NCI-H2196 treated with DMSO at 0.1 percent for 48 hours (cell line): ENCODE data around the gene SPAG16.

Source experiments
- DNase-seq: peaks from one replicate; lab custom pipeline; 2025; ENCODE audit not compliant: unreplicated experiment; lab: John Stamatoyannopoulos, UW

Gene SPAG16

DNA sequence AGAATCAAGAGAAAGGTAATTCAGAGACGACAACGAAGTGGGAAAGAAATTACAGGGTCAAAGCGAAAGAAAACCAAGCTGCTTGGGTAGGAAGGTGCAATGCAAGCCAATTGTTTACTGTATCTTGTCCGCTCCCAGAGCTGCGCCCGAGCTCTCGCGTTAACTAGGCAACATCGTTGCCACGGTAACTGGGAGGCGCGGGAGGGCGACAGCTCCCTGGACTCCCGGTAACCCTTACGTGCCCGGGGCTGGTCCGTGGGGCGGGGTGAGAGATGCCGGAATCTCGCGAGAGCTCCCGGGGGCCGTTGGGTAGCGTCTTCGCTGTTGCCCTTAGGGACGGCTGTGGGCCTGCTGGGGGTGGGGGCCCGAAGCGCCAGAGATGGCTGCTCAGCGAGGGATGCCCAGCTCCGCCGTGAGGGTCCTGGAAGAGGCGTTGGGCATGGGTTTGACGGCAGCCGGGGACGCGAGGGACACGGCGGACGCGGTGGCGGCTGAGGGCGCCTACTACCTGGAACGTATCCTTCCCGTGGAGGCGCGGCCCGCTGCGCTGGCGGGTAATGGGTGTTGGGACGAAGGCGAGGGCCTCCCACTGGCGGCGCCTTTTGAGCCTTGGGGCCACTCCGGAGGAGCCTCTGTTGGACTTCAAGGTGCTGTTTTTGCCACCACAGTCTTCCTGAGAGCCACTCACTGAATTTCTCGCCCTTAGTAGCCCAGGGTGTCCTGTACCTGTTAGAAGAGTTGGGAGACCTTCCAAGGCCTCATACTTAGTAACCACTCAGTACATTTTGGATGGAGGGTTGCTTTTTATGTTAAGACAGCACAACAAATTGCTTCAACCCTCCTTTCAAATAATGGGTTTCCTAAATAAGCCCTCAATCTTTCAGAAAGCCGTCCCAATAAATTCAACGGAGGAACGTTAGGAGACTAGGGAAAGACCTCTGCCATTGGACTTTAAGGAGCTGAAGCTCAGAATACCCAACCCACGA is at the start of gene SPAG16:
SPAG16 (plus strand) TSS at position 360 of the 986 bp plus-strand sequence.
- peak; percentile 97 for DNase-seq

DNA sequence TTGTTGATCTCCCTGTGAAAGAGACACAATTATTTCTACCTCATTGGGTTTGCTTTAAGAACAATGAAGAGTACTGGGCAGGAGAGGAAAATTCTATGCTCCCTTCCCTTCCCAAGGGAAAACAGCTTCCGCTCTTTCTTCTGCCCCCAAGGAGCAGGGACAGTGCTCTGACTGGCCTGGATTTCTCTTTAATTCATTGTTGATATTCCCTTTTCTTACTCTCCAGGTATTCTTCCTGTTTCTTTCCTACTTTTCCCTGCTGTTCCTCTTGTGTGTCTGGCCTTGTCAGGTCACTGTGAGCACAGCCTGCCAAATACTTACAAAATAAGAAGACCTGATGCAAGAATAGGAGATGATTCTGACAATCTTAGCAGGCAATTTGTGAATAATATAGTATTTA is 49.6 kb upstream of the SPAG16 start:
- DNase-seq = no peak

DNA sequence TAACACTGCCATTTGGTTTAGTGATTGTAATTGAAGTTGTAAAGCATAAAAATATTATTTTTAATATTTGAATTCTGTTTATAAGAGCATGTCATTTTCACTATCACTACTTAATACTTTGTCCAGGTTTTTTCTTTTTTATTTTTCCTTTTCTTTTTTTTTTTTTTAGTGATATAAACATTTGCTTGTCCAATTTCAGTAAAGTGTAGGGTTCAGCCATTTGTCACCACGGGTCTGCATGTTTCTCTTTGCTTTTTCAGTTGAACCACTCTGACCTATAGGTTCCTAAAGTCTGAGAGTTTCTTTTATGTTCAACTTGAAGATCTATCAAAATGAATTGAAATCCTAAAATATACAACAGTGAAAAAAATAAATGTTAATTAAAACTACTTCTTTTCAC is 48.5 kb upstream of the SPAG16 start:
- no peak for DNase-seq

DNA sequence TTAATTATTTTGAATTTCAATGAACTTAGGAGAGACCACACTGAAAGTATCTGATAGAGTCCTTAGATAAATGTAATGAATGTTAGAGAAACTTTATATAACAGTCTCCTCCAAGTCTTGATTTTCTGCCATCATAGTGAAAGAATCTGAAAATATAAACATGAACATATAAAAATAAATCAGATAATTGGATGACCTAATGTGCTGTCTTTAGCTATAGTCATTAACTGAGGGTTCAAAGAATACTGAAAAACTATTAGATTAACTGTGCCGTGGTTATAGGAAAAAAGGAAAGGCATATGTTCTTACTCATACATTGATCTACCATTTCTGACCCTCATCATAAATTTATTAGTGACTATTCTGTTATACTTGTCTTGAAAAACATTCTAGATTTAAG is 47.0 kb upstream of the SPAG16 start:
- no peak for DNase-seq

DNA sequence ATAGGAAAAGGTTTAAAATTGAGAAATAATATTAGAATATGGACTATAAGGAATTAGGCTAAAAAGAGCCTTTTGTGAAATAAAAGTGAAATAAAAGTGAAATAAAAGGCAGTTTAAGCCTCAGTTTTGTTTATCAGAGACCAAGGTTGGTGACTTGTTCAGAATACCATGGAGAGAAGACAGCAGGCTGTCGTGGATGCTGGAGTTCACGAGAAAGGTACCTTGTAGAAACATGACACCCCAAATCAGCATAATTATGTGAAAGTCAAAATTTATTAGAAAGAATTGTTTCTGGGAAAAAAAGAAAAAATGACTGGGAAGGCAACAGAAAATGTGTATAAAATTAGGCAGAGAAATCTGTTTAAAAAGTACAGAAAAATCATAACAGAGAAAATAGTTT is 46.5 kb upstream of the SPAG16 start:
- DNase-seq = no peak

DNA sequence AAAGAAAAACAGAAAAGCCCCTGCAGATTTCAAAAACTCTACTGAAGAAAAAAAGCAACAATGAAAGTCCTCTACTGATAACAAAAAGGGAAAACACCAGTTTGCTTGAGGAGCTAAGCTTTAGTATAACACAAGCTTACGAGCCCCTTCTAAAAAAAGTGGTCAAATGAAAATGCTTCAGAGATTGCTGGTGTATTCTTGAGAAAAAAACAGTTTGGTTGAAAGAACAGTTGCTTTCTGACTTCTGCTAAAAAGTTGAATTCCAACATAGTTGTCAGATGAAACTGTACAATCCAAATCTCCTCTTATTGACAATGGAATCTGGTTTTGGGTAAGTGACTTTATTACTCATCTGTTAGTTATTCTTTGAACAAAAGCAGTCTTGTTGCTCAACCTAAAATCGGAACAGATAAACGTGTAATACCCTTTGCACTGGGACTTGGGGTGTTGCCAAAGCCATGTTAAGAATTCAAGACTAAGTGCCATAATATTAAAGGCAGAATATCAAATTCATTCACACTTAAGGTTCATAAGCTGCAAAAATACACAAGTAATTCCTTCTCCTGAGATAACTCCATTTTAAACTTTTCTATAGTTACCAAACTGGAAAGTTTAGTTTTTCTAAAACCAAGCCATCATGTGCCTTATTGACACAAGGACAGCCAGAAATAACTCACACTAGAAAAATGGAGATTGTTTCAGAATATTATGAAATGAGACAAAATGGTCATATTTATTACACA is 45.3 kb upstream of the SPAG16 start:
- DNase-seq = no peak

DNA sequence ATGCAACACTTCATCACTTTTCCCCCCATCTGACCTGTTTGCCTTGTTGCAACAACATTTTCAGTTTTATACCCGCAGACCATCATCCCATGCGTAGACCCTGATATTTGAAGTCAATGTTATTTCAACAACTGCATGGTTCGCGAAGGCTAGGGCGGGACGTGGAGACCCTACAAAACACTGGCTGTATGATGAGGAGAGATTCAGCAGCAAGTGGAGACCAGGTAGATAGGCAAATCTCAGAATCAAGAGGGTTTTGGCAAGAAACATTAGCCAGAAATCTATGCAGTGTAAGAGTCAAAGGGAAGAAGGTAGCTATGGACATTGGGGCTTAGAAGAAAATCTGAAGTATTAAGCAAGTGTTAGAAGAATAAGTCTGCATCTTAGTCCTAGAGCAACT is 42.4 kb upstream of the SPAG16 start:
- DNase-seq = no peak

DNA sequence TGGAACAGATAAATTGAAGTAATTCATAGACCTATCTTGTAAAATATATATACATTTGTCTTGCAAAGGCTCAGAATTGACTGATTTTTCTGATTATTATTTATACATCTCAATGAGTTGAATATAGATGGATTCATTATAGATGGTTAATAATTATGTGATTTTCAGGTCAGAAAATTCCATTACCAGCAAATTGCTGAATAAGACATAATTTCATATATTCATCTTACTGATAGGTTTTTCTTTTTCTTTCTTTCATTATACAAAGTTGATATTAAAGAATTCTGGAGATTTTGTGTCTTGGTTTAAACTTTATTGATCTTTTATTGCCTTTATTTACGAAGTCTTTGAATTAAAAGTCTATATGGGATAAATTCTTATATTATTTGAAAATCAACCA is 41.6 kb upstream of the SPAG16 start:
- DNase-seq = no peak

DNA sequence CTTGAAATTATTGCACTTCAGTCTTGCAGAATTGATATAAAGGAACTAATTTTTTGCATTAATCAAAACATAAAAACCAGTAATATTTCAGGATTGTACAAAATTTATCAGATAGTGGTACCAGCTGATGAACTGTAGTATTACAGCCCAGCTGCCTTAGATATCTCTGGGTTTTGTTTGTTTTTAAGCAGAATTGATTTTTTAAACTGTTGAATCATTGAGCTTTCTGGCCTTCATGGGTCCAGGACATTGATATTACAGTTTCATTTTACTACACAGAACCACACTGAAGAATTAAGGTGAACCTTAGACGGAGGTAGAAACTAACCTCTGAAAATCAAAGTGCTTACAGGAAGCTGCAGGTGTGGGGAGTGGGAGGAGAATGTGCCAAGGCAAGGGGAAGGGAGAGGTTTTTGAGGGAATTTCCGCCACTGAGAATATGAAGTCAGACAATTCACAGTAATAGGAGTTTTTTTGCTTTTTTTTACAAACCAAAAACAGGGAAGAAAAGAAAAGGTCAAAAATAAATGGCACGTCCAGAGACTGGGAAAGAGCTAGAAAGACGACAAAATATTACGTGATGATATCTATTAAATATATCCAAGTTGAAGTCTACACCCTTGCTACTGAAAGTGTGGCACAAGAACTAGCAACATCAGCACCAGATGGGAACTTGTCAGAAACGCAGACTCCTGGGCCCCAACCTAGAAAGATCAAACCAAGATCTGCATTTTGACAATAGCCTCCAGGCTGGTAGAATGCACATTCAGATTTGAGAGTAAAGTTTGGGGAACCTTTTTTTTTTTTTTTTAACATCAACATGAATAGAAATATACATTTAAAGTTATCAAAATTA is 40.8 kb upstream of the SPAG16 start:
- DNase-seq = no peak

DNA sequence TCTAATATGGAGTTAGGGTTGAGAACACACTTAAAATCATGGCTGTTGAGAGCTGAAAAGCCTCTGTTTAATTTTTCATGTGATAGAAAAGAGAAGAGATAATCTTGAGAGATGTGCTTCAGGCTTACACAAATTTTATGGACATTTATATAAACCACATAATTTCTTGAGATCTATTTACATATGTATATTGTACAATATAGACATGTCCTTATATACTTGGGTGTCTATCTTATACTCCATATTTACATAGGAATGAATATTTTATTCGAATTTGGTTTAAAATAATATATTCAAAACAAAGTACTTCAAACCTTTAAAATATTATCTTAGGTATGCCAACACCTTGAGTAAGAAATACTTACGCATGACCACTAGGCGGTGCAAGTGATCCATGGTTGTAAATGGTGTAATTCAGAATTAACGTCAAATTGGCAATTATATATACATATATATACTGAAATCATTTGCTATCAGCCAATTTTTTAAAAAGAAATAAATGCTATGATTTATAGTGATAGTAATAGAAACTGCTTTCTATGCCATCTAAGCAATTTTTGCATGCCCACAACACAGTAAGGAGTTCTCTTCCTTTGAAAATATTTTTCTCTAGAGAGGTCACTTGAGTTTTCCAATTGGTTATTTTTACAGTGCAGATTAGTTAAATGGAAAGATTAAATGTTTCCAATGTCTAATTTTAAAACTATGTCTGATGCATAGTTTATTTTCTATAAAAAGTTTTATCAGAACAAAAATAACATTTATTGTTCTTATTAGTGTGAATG is 37.6 kb upstream of the SPAG16 start:
- peak; percentile 3 for DNase-seq

DNA sequence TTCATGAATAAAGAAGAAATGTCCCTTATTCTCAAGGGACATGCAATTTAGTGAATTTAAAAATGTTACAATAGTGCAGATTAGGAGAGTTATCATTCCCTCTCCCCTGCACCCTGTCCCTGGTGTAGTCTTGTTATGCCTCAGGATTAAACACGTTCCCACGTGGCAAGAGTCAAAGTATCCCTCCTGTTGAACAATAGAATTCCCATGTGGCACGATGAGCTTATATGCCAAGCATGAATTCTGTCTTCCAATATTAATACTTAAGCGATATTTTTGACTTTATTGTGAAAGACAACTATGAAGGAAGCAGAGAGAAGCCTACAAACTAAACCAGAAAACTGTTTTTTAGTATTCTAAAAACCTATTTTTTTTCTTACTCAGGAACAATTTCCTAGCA is 36.7 kb upstream of the SPAG16 start:
- no peak for DNase-seq

DNA sequence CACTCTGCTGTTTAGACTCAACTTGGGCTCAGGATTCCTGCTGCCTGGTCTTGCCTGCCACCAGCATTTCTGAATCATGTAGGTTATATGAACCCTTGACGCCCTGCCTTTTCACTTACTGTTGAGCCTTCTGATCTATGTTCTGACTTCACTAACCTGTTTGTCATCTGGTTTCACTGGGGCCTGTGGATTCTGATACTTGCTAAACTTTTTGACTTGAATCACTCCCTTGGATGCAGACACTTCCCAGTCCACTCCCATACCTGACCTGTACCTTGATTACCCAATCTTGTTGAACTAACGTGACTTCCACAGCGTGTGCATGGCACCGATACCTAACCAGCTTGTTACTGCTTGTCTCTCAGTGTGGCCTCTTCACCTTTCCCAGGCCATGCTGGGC is 35.6 kb upstream of the SPAG16 start:
- DNase-seq = no peak

DNA sequence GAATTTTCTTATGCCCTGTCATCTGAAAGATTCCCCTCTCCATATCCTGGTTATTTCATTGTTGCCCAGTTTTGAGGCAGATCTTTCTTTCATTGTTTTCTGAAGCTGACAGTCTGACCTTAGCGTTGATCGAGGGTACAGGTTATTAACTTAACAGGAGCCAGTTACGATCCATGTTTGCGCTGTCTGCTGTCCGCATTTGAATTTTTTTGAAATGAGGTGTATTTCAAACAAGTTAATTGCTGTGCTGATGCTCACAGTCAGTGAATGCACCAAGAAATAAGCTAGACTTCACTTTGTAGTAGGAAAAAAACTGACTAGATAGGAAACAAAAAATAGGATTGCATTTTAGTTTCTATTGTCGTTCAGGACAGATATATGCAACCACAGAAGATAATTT is 34.8 kb upstream of the SPAG16 start:
- DNase-seq = no peak

DNA sequence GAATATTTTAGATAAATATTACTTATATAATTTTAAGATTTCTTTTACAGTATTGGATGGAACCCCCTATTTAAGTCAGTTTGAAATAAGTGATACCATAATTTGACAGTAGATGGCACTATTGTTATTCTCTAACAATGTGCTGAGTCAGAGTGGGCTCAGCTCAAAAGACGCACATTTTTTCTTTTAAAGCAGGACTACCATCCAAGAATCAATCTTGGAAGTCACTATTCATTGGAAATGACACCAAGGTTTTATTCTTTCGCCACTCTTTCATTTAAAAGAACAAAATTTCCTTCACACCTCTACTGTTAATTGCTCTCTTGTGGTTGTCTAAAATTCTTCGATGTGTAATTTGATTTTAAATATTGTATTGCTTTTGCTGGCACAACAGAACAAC is 32.6 kb upstream of the SPAG16 start:
- peak; percentile 25 for DNase-seq

DNA sequence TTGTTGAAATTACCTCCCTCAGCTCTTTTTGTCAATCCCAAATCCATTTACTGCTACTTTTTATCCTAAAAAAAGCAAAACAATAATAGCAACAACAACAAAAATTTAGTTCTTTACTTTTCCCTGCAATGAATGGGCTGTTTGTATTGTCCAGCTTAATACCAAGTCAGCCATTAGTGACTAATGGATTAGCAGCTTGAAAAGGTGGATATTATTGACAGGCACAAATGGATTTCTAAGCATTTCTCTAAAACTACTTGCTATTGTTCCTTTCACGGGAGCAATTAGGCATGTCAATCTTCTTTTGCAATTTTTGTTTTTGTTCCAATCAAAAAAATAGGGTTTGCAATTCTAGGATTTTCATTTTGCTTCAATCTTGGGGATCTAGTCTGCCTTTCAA is 32.1 kb upstream of the SPAG16 start:
- no peak for DNase-seq

DNA sequence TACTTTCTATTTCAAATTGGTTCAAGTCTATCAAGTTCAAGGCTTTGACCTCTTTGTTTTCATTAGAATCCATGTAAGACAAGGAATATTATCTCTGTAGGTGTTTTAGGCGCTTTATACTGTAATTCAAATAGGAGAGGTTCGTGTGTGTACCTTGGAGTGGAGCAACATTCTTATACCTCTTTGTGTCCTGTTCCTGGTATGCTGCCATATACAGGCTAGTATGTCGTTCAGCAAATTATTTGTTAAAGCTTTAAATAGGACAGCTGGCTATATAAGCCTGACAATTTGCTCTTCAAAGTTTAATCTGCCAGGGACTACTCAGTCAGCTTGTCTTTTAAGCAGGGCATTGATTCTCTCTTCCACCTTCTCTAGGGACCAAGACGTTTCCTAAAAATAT is 31.1 kb upstream of the SPAG16 start:
- DNase-seq = no peak

DNA sequence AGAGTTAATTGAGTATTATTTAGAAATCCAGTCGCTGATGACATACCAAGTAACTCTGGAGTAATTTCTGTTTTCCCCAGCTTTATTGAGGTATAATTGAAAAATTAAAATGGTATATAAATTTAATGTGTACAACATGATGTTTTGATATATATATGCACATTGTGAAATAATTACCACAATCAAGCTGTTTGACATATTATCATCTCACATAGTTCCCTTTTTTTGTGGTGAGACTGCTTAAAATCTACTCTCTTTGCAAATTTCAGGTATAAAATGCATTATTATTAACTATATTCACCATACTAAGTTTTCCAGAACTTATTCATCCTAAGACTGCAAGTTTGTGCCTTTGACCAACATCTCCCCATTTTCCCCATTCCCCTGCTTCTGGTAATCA is 25.0 kb upstream of the SPAG16 start:
- DNase-seq = no peak

DNA sequence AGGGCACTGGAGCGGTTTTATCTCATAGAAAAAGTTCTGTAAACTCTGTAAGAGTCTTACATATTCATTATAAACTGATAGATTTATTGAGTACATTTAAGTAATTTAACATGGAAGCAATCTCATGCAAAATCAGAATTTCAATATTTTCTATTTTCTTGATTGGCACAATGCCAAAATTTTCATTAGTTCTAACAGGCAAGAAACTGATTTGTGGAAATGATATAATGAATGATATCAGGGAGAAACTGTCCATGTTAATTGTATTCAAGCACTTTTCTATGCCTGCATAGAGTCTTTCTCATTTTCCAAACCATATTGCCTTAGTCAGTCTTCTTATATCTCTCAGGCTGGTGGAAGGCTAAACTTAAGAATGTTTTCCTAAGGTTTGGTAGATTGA is 23.0 kb upstream of the SPAG16 start:
- no peak for DNase-seq

DNA sequence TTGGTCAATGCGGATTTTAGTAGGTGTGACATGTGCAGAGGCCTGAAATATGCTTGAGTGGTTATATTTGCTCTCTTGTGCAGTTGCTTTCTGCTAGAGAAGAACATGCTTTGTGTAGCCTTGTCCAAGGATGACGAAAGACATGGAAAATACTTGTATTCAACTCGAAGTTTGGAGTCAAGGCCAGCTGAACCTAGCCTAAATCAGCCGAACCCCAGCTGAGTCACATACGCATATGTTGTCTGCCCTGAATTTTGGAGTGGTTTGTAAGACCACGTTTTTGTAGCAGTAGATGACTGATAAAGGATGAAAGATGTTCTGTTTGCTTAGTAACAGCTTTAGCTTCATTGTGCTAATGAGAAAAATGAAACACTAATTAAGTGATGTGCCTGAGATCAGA is 22.5 kb upstream of the SPAG16 start:
- DNase-seq = no peak

DNA sequence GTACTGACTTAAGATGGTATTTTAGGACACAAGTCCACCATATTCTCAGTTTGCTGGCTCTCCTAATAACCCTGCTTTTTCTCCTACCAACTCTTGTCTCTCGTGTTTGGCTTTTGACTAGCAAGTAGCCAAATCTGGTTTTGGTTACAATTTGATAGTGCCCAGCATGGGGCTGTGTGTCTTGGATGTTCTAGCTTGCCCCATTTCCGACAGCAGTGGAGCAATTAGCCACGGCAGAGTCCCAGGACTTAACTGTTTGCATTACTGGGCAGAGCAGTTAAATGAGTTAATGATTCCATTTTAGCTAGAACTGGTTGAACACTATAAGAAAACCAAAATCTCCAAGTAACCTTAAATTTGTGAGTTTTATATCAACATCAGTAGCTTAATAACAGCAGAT is 18.6 kb upstream of the SPAG16 start:
- no peak for DNase-seq

DNA sequence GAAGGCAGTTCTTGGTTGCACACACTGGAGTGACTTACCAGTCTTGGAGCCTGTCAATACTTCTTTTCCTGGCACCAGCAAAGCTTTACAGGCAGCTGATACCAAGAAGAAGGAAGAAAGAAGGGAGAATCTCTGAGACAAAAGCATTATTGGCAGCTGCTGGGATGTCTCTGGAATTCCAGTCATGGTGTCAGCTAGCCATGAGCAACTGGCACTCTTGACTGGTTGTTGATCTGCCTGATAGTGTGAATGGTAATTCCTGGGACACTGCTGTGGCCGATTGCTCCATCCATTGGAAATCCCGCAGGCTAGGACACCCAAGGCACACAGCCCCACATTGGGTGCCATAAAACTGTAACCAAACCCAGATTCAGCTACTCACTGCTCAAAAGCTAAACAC is 17.8 kb upstream of the SPAG16 start:
- DNase-seq = no peak
